Epithelial cell of alveolus of lung (primary cell): ENCODE data around the gene GEMIN4. TPM values are rescaled to one million over a fixed set of nuclear protein-coding genes. Genes with fewer than 3 reads are reported as not detected.

ENCODE experiments used
- total RNA-seq: library from RNA; depleted of rRNA; stranded (reverse); fragments of >200 nt; gene quantifications from 2 replicates; pipeline ENCODE4 v1.2.1, GENCODE V29; 2015

GEMIN4 gene
- 19.6 and 25.3 TPM in 2 replicates for total RNA-seq

DNA sequence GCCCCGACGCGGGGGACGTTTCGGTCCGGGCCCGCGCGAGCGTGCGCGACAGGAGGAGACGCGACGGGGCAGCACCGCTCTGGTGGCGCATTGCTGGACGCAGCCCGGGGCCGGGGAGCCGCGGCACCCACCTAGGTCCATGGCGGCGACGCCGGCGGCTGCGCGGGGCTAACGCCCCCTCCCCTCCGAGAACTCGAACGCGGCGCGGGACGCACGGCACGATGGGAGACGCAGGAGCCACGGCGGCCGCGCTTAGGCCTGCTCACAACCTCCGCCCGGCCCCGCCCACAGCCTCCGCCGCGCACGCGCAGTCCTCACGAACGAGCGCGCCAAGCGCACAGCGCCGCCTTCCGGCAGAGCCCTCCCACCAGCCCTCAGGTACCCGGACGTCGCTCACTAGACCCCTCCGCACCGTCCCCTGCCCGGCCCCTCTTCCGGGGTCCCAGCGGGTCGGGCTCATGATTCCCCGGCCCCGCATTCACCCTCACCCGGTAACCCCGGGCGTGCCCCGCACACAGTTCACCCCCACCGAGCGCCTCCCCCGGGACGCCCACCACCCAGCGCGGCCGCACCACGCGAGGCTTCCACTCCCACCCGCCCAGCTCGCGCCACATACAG is at the start of gene GEMIN4:
Gene GEMIN4 (minus strand): TSS at position 263 of the 618 bp plus-strand sequence. CDS start 122 bp downstream, at position 141.

GRCh38 chr17:781805-782731 is 30.0 kb upstream of the GEMIN4 start, which contains the start of the genes GLOD4 and MRM3:
Gene GLOD4, minus strand, starts transcription at chr17:782280. Its CDS starts 25 bp downstream, at chr17:782255.
Gene MRM3, plus strand, starts transcription at chr17:782353. Its CDS starts 26 bp downstream, at chr17:782379.

DNA sequence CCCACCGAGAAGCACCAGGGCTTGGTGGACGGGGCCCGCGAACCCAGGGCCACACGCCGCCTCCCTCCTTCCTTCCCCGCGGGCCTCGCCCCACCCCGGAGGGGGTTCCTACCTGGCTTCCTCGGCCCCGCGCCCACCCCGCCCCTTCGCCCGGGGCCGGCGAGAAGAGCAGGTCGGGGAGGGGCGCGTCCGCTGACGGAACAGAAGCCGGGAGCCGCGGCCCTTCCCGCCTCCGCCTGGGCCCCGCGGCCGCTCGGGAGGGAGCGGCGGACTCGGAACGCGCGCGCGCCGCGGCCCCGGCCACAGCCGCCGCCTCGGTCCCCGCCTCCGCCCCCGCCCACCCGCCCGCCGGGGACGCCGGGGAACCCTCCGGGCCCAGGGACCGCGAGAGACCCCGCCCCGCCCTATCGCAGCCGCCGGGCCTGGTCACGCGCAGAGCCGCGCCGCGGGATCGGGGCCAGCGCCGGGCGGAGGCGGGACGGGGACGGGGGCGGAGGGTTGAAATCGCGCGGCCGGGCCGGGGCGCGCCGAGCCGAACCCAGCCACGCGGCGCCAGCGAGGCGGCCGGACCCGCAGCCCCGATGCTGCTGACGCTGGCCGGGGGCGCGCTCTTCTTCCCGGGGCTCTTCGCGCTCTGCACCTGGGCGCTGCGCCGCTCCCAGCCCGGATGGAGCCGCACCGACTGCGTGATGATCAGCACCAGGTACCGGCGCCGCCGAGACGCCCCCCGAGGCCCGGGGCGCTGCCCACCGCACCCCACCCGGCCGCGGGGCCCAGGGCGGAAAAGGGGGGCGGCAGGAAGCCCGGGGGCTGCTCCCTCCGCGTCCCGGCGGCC is 19.8 kb downstream of the GEMIN4 start, which contains the start of gene TLCD3A:
Gene TLCD3A (plus strand): TSS at position 530 of the 835 bp plus-strand sequence. CDS start 52 bp downstream, at position 582.

Other genes starting within 250 kb of the GEMIN4 start
- gene VPS53, start 37.4 kb downstream of the GEMIN4 start, total RNA-seq = 16.9 and 23.2 TPM in 2 replicates
- gene TLCD3A, start 19.7 kb downstream of the GEMIN4 start, total RNA-seq = 14.9 and 25.2 TPM in 2 replicates
- gene GLOD4, start 30.0 kb upstream of the GEMIN4 start, total RNA-seq = 33.5 and 45.6 TPM in 2 replicates
- gene MRM3, start 30.1 kb upstream of the GEMIN4 start, total RNA-seq = 15.8 and 20.3 TPM in 2 replicates
- gene NXN, start 227.5 kb upstream of the GEMIN4 start, total RNA-seq = 16.4 and 61.2 TPM in 2 replicates
- gene TIMM22, start 244.9 kb upstream of the GEMIN4 start, total RNA-seq = 11.0 and 20.9 TPM in 2 replicates